IMR-90 (cell line): ENCODE results near the gene CCDC88C. TPM values are rescaled to one million over a fixed set of nuclear protein-coding genes. Genes with fewer than 3 reads are reported as not detected.

Source experiments
- ATAC-seq: fragments of 200-7000 bp; cut with Tn5 transposase; 2 replicates; pipeline ENCODE4 v1.9.1; 2020; ENCODE audit warnings: low read depth, mild to moderate bottlenecking, moderate library complexity
- BruUV-seq: library from RNA; stranded (reverse); fragments of 400-500 nt; replicated peaks from 2 replicates; lab custom pipeline; 2021; lab: Mats Ljungman, UMichigan
- CTCF ChIA-PET: fragments of 300-600 bp; formaldehyde crosslinking; extraction: SDS; loops from one replicate; lab custom pipeline; 2021; ENCODE audit warnings: antibody characterized with exemption; lab: Yijun Ruan, JAX
- POLR2A ChIA-PET: fragments of 300-600 bp; sonication (Branson Sonifier 250); formaldehyde crosslinking; loops from one replicate; lab custom pipeline; 2022; ENCODE audit warnings: antibody characterized with exemption; ENCODE audit not compliant: unreplicated experiment; lab: Charles Lee
- DNase-seq: peaks from one replicate; pipeline ENCODE4 v3.0.0; 2013
- H2AFZ ChIP-seq: replicated peaks from 2 replicates; pipeline ENCODE3; 2013; ENCODE audit warnings: low read length, mild to moderate bottlenecking; ENCODE audit not compliant: poor library complexity
- H2AK5ac ChIP-seq: 2 replicates; pipeline ENCODE4 v1.6.1; 2013; ENCODE audit warnings: low read depth, low read length, inconsistent platforms
- H2AK9ac ChIP-seq: replicated peaks from 2 replicates; pipeline ENCODE3; 2013; ENCODE audit warnings: mild to moderate bottlenecking, low read depth, low read length, moderate library complexity; ENCODE audit not compliant: poor library complexity
- H2BK120ac ChIP-seq: 2 replicates; pipeline ENCODE4 v1.6.1; 2013; ENCODE audit warnings: low read depth, low read length, inconsistent platforms
- H2BK15ac ChIP-seq: 3 replicates; pipeline ENCODE4 v1.6.1; 2013; ENCODE audit warnings: low read depth, low read length, inconsistent platforms
- H2BK20ac ChIP-seq: 2 replicates; pipeline ENCODE4 v1.6.1; 2013; ENCODE audit warnings: low read depth, mild to moderate bottlenecking, inconsistent platforms, low read length, moderate library complexity
- H2BK5ac ChIP-seq: 2 replicates; pipeline ENCODE4 v1.6.1; 2013; ENCODE audit warnings: mild to moderate bottlenecking, low read depth, low read length, inconsistent platforms; ENCODE audit not compliant: poor library complexity, severe bottlenecking
- H3K14ac ChIP-seq: replicated peaks from 2 replicates; pipeline ENCODE4 v1.6.1; 2013; ENCODE audit warnings: low read depth, low read length, inconsistent platforms
- H3K18ac ChIP-seq: 2 replicates; pipeline ENCODE4 v1.6.1; 2013; ENCODE audit warnings: low read depth, low read length, control low read depth
- H3K23ac ChIP-seq: 2 replicates; pipeline ENCODE4 v1.6.1; 2013; ENCODE audit warnings: low read depth, low read length, inconsistent platforms
- H3K27ac ChIP-seq: 2 replicates; pipeline ENCODE4 v1.5.1; 2013; ENCODE audit warnings: mild to moderate bottlenecking, control low read depth, low read length; ENCODE audit not compliant: insufficient read depth
- H3K27me3 ChIP-seq: 2 replicates; pipeline ENCODE4 v1.6.1; 2013; ENCODE audit warnings: low read length; ENCODE audit not compliant: control insufficient read depth, insufficient read depth
- H3K36me3 ChIP-seq: 2 replicates; pipeline ENCODE4 v1.6.1; 2013; ENCODE audit warnings: low read length, mixed read lengths; ENCODE audit not compliant: control insufficient read depth, insufficient read depth
- H3K4ac ChIP-seq: 2 replicates; pipeline ENCODE4 v1.6.1; 2013; ENCODE audit warnings: low read depth, low read length, inconsistent platforms
- H3K4me1 ChIP-seq: 2 replicates; pipeline ENCODE4 v1.6.1; 2013; ENCODE audit warnings: low read length, mixed read lengths; ENCODE audit not compliant: control insufficient read depth, insufficient read depth
- H3K4me2 ChIP-seq: 2 replicates; pipeline ENCODE4 v1.6.1; 2013; ENCODE audit warnings: low read depth, mild to moderate bottlenecking, control low read depth, low read length, moderate library complexity
- H3K4me3 ChIP-seq: 2 replicates; pipeline ENCODE4 v1.5.1; 2013; ENCODE audit warnings: low read depth, mild to moderate bottlenecking, control low read depth, low read length, moderate library complexity; ENCODE audit not compliant: insufficient read depth
- H3K56ac ChIP-seq: 2 replicates; pipeline ENCODE4 v1.6.1; 2013; ENCODE audit warnings: low read length, inconsistent platforms; ENCODE audit not compliant: insufficient read depth; ENCODE audit errors: extremely low read depth
- H3K79me1 ChIP-seq, 2 experiments: 2 replicates each; pipeline ENCODE4 v1.6.1; 2013; ENCODE audit warnings: low read length in 2 of 2, inconsistent platforms in 1 of 2, low read depth in 1 of 2
- H3K9ac ChIP-seq: 2 replicates; pipeline ENCODE4 v1.6.1; 2013; ENCODE audit warnings: low read depth, low read length, control low read depth
- H3K9me1 ChIP-seq: 2 replicates; pipeline ENCODE4 v1.6.1; 2013; ENCODE audit warnings: low read length, inconsistent platforms; ENCODE audit not compliant: insufficient read depth
- H3K9me3 ChIP-seq: 2 replicates; pipeline ENCODE4 v1.6.1; 2013; ENCODE audit warnings: low read length; ENCODE audit not compliant: control insufficient read depth, insufficient read depth
- H4K20me1 ChIP-seq: 2 replicates; pipeline ENCODE4 v1.6.1; 2013; ENCODE audit warnings: low read length, inconsistent platforms; ENCODE audit not compliant: insufficient read depth
- H4K5ac ChIP-seq: 2 replicates; pipeline ENCODE4 v1.6.1; 2013; ENCODE audit warnings: mild to moderate bottlenecking, low read depth, low read length, control low read depth
- H4K8ac ChIP-seq, 2 experiments: 2 replicates each; pipeline ENCODE4 v1.6.1; 2013; ENCODE audit warnings: low read depth in 2 of 2, low read length in 2 of 2, control low read depth in 1 of 2, inconsistent platforms in 1 of 2
- H4K91ac ChIP-seq: 2 replicates; pipeline ENCODE4 v1.6.1; 2013; ENCODE audit warnings: low read depth, low read length, inconsistent platforms; ENCODE audit not compliant: insufficient read depth
- NFE2L2 ChIP-seq: fragments of 150-350 bp; IDR thresholded peaks from 2 replicates; pipeline ENCODE4 v1.6.1; 2016; ENCODE audit warnings: low read depth, mild to moderate bottlenecking, low read length
- POLR2A ChIP-seq: IDR thresholded peaks from 2 replicates; pipeline ENCODE4 v1.6.1; 2012; ENCODE audit warnings: mild to moderate bottlenecking, low read depth, low read length
- RFX5 ChIP-seq: IDR thresholded peaks from 2 replicates; pipeline ENCODE4 v1.8.0; 2012; ENCODE audit warnings: low read depth, mild to moderate bottlenecking, low read length, moderate library complexity
- whole genome bisulfite sequencing, 2 experiments: methylation state at CpG; one replicate each; pipeline versions ENCODE4 v1.1.5 to v1.1.7; 2013; ENCODE audit warnings: missing lambda C conversion rate in 2 of 2; ENCODE audit not compliant: insufficient read length in 1 of 2; ENCODE audit errors: extremely low coverage in 2 of 2; 5-methylcytosine and 5-hydroxymethylcytosine counted together
- dilution Hi-C: fragments of 300-500 bp; cut with HindIII; formaldehyde crosslinking; loops from one replicate; pipeline ENCODE4 v1.14.3; 2018; ENCODE audit warnings: low sequenced_read_pairs; ENCODE audit not compliant: unreplicated experiment
- in situ Hi-C: fragments of 300-500 bp; cut with MboI; formaldehyde crosslinking; loops from 3 replicates; pipeline ENCODE4 v1.14.3; 2019; ENCODE audit warnings: low sequenced_read_pairs, inconsistent platforms, mixed read lengths
- intact Hi-C: fragments of 100-400 bp; cut with micrococcal nuclease; formaldehyde crosslinking; loops from 2 replicates; pipeline ENCODE4 v1.10.0; 2022
- polyA plus RNA-seq, 3 experiments: library from polyadenylated mRNA; depleted of rRNA; stranded (reverse); fragments of >200 nt; gene quantifications; 2 replicates each; pipeline ENCODE4 v1.2.3, GENCODE V29; 2012; ENCODE audit warnings: low replicate concordance in 1 of 3
- total RNA-seq: library from RNA; depleted of rRNA; stranded (reverse); fragments of >200 nt; gene quantifications from 2 replicates; pipeline ENCODE4 v1.2.3, GENCODE V29; 2012

The CCDC88C gene
- total and polyA plus RNA-seq, 2 of the 4 experiments (the other 2 are of a cell fraction): 0.17 to 0.18 TPM

DNA sequence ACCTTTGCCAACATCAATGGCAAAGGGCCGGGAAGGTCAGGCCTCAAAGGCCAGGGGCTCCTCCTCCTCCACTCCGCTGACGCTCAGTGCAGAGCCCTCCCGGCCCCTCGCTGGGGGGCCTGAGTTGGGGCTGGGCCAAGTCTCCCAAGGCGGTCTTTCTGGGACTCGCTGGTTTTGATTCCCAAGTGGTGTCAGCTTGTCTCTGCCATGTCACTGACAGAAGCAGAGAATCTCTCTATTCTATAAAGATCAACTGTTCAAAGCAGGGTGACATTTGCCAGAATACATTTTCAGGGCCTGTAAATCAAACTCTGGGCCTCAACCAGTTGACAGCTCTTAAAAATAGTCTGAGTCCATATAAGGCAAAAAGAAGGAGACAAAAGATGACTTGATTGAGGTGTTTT lies 75.9 kb downstream of the CCDC88C start:
- ChIA-PET POLR2A (no interaction called here), CTCF (interaction anchor here (1.0 to 1.1 kb wide), 3 partner anchors 10 to 18 kb away, joined by 3 read pairs; no protein-coding TSS in a partner anchor)
- Histone ChIP-seq H2BK5ac (no peak overlapping the region), H3K27ac (no peak overlapping the region), H3K4me1 (no peaks in the 10 kb centered on the region), H2AK9ac (no peak overlapping the region), H3K4me2 (no peak overlapping the region), H3K36me3 (no peaks in the 10 kb centered on the region), H3K9me3 (no peaks in the 10 kb centered on the region), H2BK20ac (no peak overlapping the region), H3K18ac (no peak overlapping the region), H3K27me3 (no peaks in the 10 kb centered on the region; the same call in 1 of the 2 replicates), H4K20me1 (no peaks in the 10 kb centered on the region), H3K4me3 (no peak overlapping the region), H2BK120ac (no peak overlapping the region), H3K4ac (no peak overlapping the region), H3K23ac (no peak overlapping the region), H2BK15ac (no peak overlapping the region), H4K8ac (no peak overlapping the region), H4K5ac (no peak overlapping the region), H3K14ac (no peak overlapping the region), H4K91ac (no peak overlapping the region), H3K79me1 (no peaks in the 10 kb centered on the region), H3K9me1 (no peaks in the 10 kb centered on the region), H3K56ac (no peak overlapping the region), H2AFZ (no peak overlapping the region), H2AK5ac (no peak overlapping the region), H3K9ac (no peak overlapping the region)
- dilution Hi-C loops: no loop called here
- no TSS peak for BruUV-seq
- ATAC-seq (no peak), DNase-seq (no peak)
- intact Hi-C loops: loop anchor here (5.0 kb wide), 1 partner anchor 546 kb away; no protein-coding TSS in a partner anchor
- TF ChIP-seq NFE2L2: no peak
- no peak for TF ChIP-seq POLR2A
- no peak for TF ChIP-seq RFX5
- 19% methylated on average over 4 of the region's 7 CpGs; no CpG with 5 or more reads in 1 of the 2 experiments for WGBS, 2 experiments
- in situ Hi-C loops: no loop called here
